K562 (cell line): ENCODE data around the gene ZNF408. TPM values are rescaled to one million over a fixed set of nuclear protein-coding genes. Genes with fewer than 3 reads are reported as not detected.

Source experiments
- ATAC-seq: fragments of 200-7000 bp; cut with Tn5 transposase; 3 replicates; pipeline ENCODE4 v1.9.1; 2020; ENCODE audit warnings: moderate library complexity
- BruUV-seq: library from RNA; stranded (reverse); fragments of 400-500 nt; replicated peaks from 2 replicates; lab custom pipeline; 2021; lab: Mats Ljungman, UMichigan
- CTCF ChIA-PET: fragments of 300-600 bp; formaldehyde crosslinking; extraction: SDS; loops from one replicate; lab custom pipeline; 2021; ENCODE audit warnings: low intra/inter-chr PET ratio; lab: Yijun Ruan, JAX
- POLR2A ChIA-PET: fragments of 300-600, 350-650 bp; sonication (Branson Sonifier 250); formaldehyde crosslinking; extraction: SDS; loops from one replicate; lab custom pipeline; 2021; ENCODE audit warnings: antibody characterized with exemption, inconsistent platforms; lab: Yijun Ruan, JAX
- DNase-seq, 4 experiments: peaks; one replicate each; pipeline versions ENCODE4 v3.0.0 to v3.0.0-alpha.2; 2011 to 2018; ENCODE audit warnings: low spot score in 3 of 4, mixed read lengths in 3 of 4; ENCODE audit errors: extremely low read depth in 1 of 4
- FAIRE-seq: peaks from 2 replicates; lab custom pipeline; 2011; peaks lifted over from hg19 to GRCh38; lab: Jason Lieb, UNC
- H2AFZ ChIP-seq: 2 replicates; pipeline ENCODE4 v1.6.0; 2011; ENCODE audit warnings: low read depth, low read length, control low read depth, inconsistent platforms
- H3K27ac ChIP-seq: fragments of 200-600 bp; 3 replicates; pipeline ENCODE4 v1.8.0; 2011; ENCODE audit warnings: low read depth, mild to moderate bottlenecking, control low read depth, inconsistent platforms, low read length, moderate library complexity, mixed read lengths; ENCODE audit errors: extremely low read depth
- H3K27me3 ChIP-seq, 2 experiments: fragments of 300-600 bp in 1 of 2; 2 replicates in 1 of 2; 3 replicates in 1 of 2; pipeline versions ENCODE4 v1.6.0 to v1.8.0; 2011; ENCODE audit warnings: inconsistent platforms in 2 of 2, low read length in 2 of 2, mild to moderate bottlenecking in 1 of 2, mixed read lengths in 1 of 2, moderate library complexity in 1 of 2; ENCODE audit not compliant: control insufficient read depth in 2 of 2, insufficient read depth in 2 of 2
- H3K36me3 ChIP-seq: fragments of 300-600 bp; 3 replicates; pipeline ENCODE4 v1.8.0; 2011; ENCODE audit warnings: mild to moderate bottlenecking, low read length, inconsistent platforms; ENCODE audit not compliant: control insufficient read depth, insufficient read depth
- H3K4me1 ChIP-seq, 2 experiments: fragments of 200-600 bp in 1 of 2; replicated peaks in 1 of 2; 2 replicates in 1 of 2; 3 replicates in 1 of 2; pipeline versions ENCODE4 v1.5.1 to v1.8.0; 2011; ENCODE audit warnings: inconsistent platforms in 2 of 2, low read length in 2 of 2, mild to moderate bottlenecking in 1 of 2, mixed read lengths in 1 of 2, moderate library complexity in 1 of 2; ENCODE audit not compliant: control insufficient read depth in 2 of 2, insufficient read depth in 2 of 2
- H3K4me2 ChIP-seq: 2 replicates; pipeline ENCODE4 v1.6.1; 2011; ENCODE audit warnings: low read length, control low read depth, inconsistent platforms, mixed read lengths; ENCODE audit not compliant: insufficient read depth
- H3K4me3 ChIP-seq: fragments of 200-600 bp; sonication (generic), shearing (Covaris generic); 2 replicates; pipeline ENCODE4 v1.5.1; 2016; ENCODE audit warnings: control low read depth, inconsistent platforms
- H3K79me2 ChIP-seq: fragments of 200-600 bp; 3 replicates; pipeline ENCODE4 v1.8.0; 2011; ENCODE audit warnings: low read length, inconsistent platforms; ENCODE audit not compliant: control insufficient read depth, insufficient read depth
- H3K9ac ChIP-seq, 2 experiments: 2 replicates each; pipeline versions ENCODE4 v1.6.0 to v1.6.1; 2011; ENCODE audit warnings: low read depth in 2 of 2, low read length in 2 of 2, control low read depth in 1 of 2, inconsistent platforms in 1 of 2, mild to moderate bottlenecking in 1 of 2, mixed read lengths in 1 of 2; ENCODE audit not compliant: insufficient read depth in 1 of 2
- H3K9me1 ChIP-seq: one replicate; pipeline ENCODE4 v1.6.0; 2011; ENCODE audit warnings: inconsistent platforms, mild to moderate bottlenecking, low read length, moderate library complexity; ENCODE audit not compliant: control insufficient read depth, insufficient read depth
- H3K9me3 ChIP-seq: replicated peaks from 2 replicates; pipeline ENCODE4 v1.5.1; 2011; ENCODE audit warnings: low read depth, low read length, inconsistent platforms; ENCODE audit not compliant: control insufficient read depth, insufficient read depth
- H4K20me1 ChIP-seq: replicated peaks from 2 replicates; pipeline ENCODE4 v1.6.1; 2011; ENCODE audit warnings: low read length, inconsistent platforms, mixed read lengths; ENCODE audit not compliant: control insufficient read depth, insufficient read depth
- POLR2AphosphoS2 ChIP-seq: IDR thresholded peaks from 2 replicates; pipeline ENCODE4 v1.6.1; 2012; ENCODE audit warnings: low read length, improper control_type of control experiment
- ZNF75A ChIP-seq: fragments of 450-650 bp; formaldehyde crosslinking; IDR thresholded peaks from 2 replicates; pipeline ENCODE4 v1.4.0; 2020; ENCODE audit warnings: mild to moderate bottlenecking
- WGBS: fragments of 100-300 bp; shearing (Covaris generic); methylation state at CpG from one replicate; pipeline ENCODE4 v1.1.6; 2016; ENCODE audit warnings: low coverage, mixed read lengths; ENCODE audit not compliant: insufficient coverage; ENCODE audit errors: missing lambda C conversion rate; 5-methylcytosine and 5-hydroxymethylcytosine counted together
- in situ Hi-C: fragments of 300-500 bp; cut with MboI; formaldehyde crosslinking; loops from 4 replicates; pipeline ENCODE4 v1.15.0; 2018; ENCODE audit warnings: inconsistent platforms, mixed read lengths
- intact Hi-C: fragments of 100-400 bp; cut with micrococcal nuclease; formaldehyde crosslinking; loops from 2 replicates; pipeline ENCODE4 v1.14.2; 2022
- polyA plus RNA-seq, 8 experiments: library from polyadenylated mRNA; depleted of rRNA in 4 of 8; stranded (reverse) in 5 of 8; unstranded in 3 of 8; fragments of >200 nt; fragmentation: Nextera tagmentation in 2 of 8; fragmentation: Illumina TruSeq in 1 of 8; extraction: Ambion mirVana in 2 of 8; extraction: Trizol in 1 of 8; gene quantifications; 2 replicates each; pipeline versions ENCODE4 v1.2.1 to v1.2.3, GENCODE V29; 2011 to 2014; ENCODE audit warnings: inconsistent platforms in 1 of 8, missing spikeins in 1 of 8
- total RNA-seq, 7 experiments: library from RNA; depleted of rRNA in 6 of 7; stranded (reverse); fragments of >200 nt in 6 of 7; fragmentation: Illumina TruSeq in 2 of 7; extraction: Trizol in 2 of 7; gene quantifications; 2 replicates each; pipeline versions ENCODE4 v1.2.1 to v1.2.3, GENCODE V29; 2011 to 2021; ENCODE audit warnings: low replicate concordance in 1 of 7

The ZNF408 gene
- total and polyA plus RNA-seq, 9 of the 15 experiments (the other 6 are each of a cell fraction or from before 2014, with no cell fraction given), result 0.15 to 18.4 (median 7.4) TPM

GRCh38 chr11:46695345-46696211 is 5.3 kb upstream of the ZNF408 start:
- no TSS peak for BruUV-seq
- H3K79me2 ChIP-seq, result peaks cover 23% of the 10 kb centered on the region
- FAIRE-seq, result no peak
- in situ Hi-C loops (no loop called here), intact Hi-C loops (no loop called here)
- H2AFZ ChIP-seq, result no peak overlapping the region
- H3K4me2 ChIP-seq, result no peak overlapping the region
- peaks cover 28% of the 10 kb centered on the region; the same call in 2 of the 3 replicates for H3K36me3 ChIP-seq
- POLR2A ChIA-PET, result interaction anchor here (1.2 to 1.5 kb wide), 3 partner anchors 10 to 22 kb away, joined by 3 to 4 read pairs (median 3); no protein-coding TSS in a partner anchor
- H3K27me3 ChIP-seq, result no peaks in the 10 kb centered on the region
- no peak for TF ChIP-seq ZNF75A
- no peak for DNase-seq
- no peak for ATAC-seq
- H3K4me1 ChIP-seq, result peaks cover 24 to 32% of the 10 kb centered on the region in 2 experiments; a peak in 4 of 5 replicates
- peak overlapping the region in 1 of 2 experiments; percentile 73; a peak in 2 of 4 replicates for H3K9ac ChIP-seq
- 84% methylated on average over 12 of the region's 12 CpGs for WGBS
- H4K20me1 ChIP-seq, result no peaks in the 10 kb centered on the region
- CTCF ChIA-PET, result interaction anchor here (0.7 kb wide), 1 partner anchor 13 kb away, joined by 3 read pairs; no protein-coding TSS in a partner anchor
- no peaks in the 10 kb centered on the region for H3K9me3 ChIP-seq
- no peak overlapping the region for H3K27ac ChIP-seq
- no peaks in the 10 kb centered on the region for H3K9me1 ChIP-seq
- H3K4me3 ChIP-seq, result no peak overlapping the region

GRCh38 chr11:46696212-46696558 is 4.6 kb upstream of the ZNF408 start:
- BruUV-seq, result no TSS peak
- FAIRE-seq, result no peak
- Histone ChIP-seq H3K36me3 (peaks cover 28% of the 10 kb centered on the region; the same call in 2 of the 3 replicates), H4K20me1 (no peaks in the 10 kb centered on the region), H3K79me2 (peaks cover 28% of the 10 kb centered on the region), H3K4me3 (no peak overlapping the region), H3K27ac (no peak overlapping the region), H3K9me3 (no peaks in the 10 kb centered on the region), H3K9ac (peak overlapping the region in 1 of 2 experiments; percentile 73; a peak in 2 of 4 replicates), H3K27me3 (no peaks in the 10 kb centered on the region), H2AFZ (no peak overlapping the region), H3K4me2 (no peak overlapping the region), H3K4me1 (peaks cover 24 to 33% of the 10 kb centered on the region in 2 experiments; a peak in 4 of 5 replicates), H3K9me1 (no peaks in the 10 kb centered on the region)
- ChIA-PET CTCF (no interaction called here), POLR2A (interaction anchor here (1.1 to 1.8 kb wide), 5 partner anchors 10 to 22 kb away, joined by 3 to 4 read pairs (median 3); no protein-coding TSS in a partner anchor)
- in situ Hi-C loops (no loop called here), intact Hi-C loops (no loop called here)
- ATAC-seq, result no peak
- WGBS, result 92% methylated on average over 9 of the region's 11 CpGs
- no peak for DNase-seq
- no peak for TF ChIP-seq POLR2AphosphoS2
